Stimulated activated naive B cell treated with anti-CD40 and anti-IgM and Interleukin-4, amounts not matched to agents 10 μg/mL and 1 μg/mL and 100 μg/mL, for 72 hours (primary cell): ENCODE results near the gene STIM2.
A peak's percentile ranks its signal among the peaks of the same experiment; 100 is the strongest.

Source experiments
- ATAC-seq, 2 donors: fragments of 150-1000 bp; cut with Tn5 transposase; replicated peaks; 2 replicates each; pipeline ENCODE4 v1.10.0; 2021; ENCODE audit warnings: moderate library complexity in 1 of 2
- DNase-seq: peaks from one replicate; pipeline ENCODE4 v3.0.0; 2021
- H3K27ac Mint-ChIP-seq: one replicate; pipeline ENCODE4 v1.8.0; 2022; ENCODE audit warnings: mild to moderate bottlenecking, mixed read lengths
- H3K27me3 Mint-ChIP-seq, 2 donors: one replicate each; pipeline ENCODE4 v1.8.0; 2022; ENCODE audit warnings: mixed read lengths in 2 of 2
- H3K36me3 Mint-ChIP-seq, 2 donors: one replicate each; pipeline ENCODE4 v1.8.0; 2022; ENCODE audit warnings: mixed read lengths in 2 of 2, mild to moderate bottlenecking in 1 of 2
- H3K4me1 Mint-ChIP-seq, 2 donors: one replicate each; pipeline ENCODE4 v1.8.0; 2022; ENCODE audit warnings: mixed read lengths in 2 of 2, mild to moderate bottlenecking in 1 of 2
- H3K4me3 Mint-ChIP-seq, 2 donors: one replicate each; pipeline ENCODE4 v1.8.0; 2022; ENCODE audit warnings: mild to moderate bottlenecking in 2 of 2, mixed read lengths in 2 of 2, moderate library complexity in 1 of 2
- H3K9me3 Mint-ChIP-seq, 2 donors: one replicate each; pipeline ENCODE4 v1.8.0; 2022; ENCODE audit warnings: mixed read lengths in 2 of 2, mild to moderate bottlenecking in 1 of 2

STIM2 gene

DNA sequence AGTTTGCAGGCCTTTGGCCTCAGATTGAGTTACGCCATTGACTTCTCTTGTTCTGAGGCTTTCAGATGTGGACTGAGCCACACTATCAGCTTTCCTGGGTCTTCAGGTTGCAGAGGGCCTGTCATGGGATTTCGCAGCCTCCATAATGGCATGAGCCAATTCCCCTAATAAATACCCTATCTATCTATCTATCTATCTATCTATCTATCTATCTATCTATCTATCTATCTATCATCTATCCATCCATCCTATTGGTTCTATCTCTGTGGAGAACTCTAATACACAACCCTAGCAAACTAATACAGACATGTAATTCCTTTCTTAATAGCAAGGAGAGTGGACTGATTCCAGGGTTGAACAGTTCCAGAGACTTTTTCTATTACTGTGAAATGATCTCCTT is 9.5 kb upstream of the STIM2 start:
- Mint-ChIP-seq H3K36me3 (peaks cover 2 to 8% of the 10 kb centered on the region in 2 donors), H3K27ac (no peak overlapping the region), H3K4me1 (peaks cover 1 to 9% of the 10 kb centered on the region in 2 donors), H3K27me3 (no peaks in the 10 kb centered on the region), H3K9me3 (peaks cover 3 to 15% of the 10 kb centered on the region in 2 donors), H3K4me3 (no peak overlapping the region)
- DNase-seq, result no peak
- ATAC-seq, result no peak

DNA sequence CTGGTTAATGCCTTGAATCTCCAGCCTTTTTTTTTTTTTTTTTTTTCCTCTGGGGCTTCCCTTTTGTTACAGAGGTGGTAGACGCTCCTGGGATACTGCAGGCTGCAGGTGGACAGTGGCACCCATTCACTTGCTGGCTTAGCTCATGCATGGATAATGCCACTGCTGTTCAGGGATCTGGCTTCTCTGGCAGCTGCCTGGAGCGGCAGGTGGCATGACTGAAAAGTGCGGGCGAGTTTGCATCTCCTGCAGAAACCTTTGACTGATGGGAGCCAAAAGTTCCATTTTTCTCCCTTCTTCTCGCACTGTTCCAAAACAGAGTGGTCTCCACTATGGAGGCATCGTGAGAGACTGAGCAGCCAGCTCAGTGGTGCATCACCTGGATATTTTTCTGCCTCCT is 5.9 kb upstream of the STIM2 start:
- H3K27me3 Mint-ChIP-seq, result no peaks in the 10 kb centered on the region
- no peak overlapping the region for H3K4me3 Mint-ChIP-seq
- ATAC-seq (no peak), DNase-seq (no peak)
- peaks cover 2 to 3% of the 10 kb centered on the region in 2 donors for H3K36me3 Mint-ChIP-seq
- peaks cover 19 to 30% of the 10 kb centered on the region in 2 donors for H3K4me1 Mint-ChIP-seq
- H3K9me3 Mint-ChIP-seq, result peaks cover 2 to 4% of the 10 kb centered on the region in 2 donors
- no peak overlapping the region for H3K27ac Mint-ChIP-seq

GRCh38 chr4:26856906-26857277 is 3.7 kb upstream of the STIM2 start:
- ATAC-seq, result no peak
- Mint-ChIP-seq H3K9me3 (peaks cover 2 to 4% of the 10 kb centered on the region in 2 donors), H3K36me3 (peaks cover 6 to 7% of the 10 kb centered on the region in 2 donors), H3K27me3 (no peaks in the 10 kb centered on the region), H3K4me1 (peaks cover 26 to 43% of the 10 kb centered on the region in 2 donors), H3K27ac (peak overlapping the region; percentile 87), H3K4me3 (peak overlapping the region; percentile 82 to 95)
- no peak for DNase-seq

- H3K4me1 Mint-ChIP-seq, result peaks cover 27 to 45% of the 10 kb centered on the region in 2 donors
- H3K27ac Mint-ChIP-seq, result peak overlapping the region; percentile 87
- H3K4me3 Mint-ChIP-seq, result peak overlapping the region; percentile 82 to 95
- H3K36me3 Mint-ChIP-seq, result peaks cover 6 to 7% of the 10 kb centered on the region in 2 donors
- H3K27me3 Mint-ChIP-seq, result no peaks in the 10 kb centered on the region
- ATAC-seq (peak; percentile 60 to 65), DNase-seq (peak; percentile 92)
- peaks cover 2 to 4% of the 10 kb centered on the region in 2 donors for H3K9me3 Mint-ChIP-seq
These were observed 3.2 kb upstream of the STIM2 start for GRCh38 chr4:26857278-26858034.

DNA sequence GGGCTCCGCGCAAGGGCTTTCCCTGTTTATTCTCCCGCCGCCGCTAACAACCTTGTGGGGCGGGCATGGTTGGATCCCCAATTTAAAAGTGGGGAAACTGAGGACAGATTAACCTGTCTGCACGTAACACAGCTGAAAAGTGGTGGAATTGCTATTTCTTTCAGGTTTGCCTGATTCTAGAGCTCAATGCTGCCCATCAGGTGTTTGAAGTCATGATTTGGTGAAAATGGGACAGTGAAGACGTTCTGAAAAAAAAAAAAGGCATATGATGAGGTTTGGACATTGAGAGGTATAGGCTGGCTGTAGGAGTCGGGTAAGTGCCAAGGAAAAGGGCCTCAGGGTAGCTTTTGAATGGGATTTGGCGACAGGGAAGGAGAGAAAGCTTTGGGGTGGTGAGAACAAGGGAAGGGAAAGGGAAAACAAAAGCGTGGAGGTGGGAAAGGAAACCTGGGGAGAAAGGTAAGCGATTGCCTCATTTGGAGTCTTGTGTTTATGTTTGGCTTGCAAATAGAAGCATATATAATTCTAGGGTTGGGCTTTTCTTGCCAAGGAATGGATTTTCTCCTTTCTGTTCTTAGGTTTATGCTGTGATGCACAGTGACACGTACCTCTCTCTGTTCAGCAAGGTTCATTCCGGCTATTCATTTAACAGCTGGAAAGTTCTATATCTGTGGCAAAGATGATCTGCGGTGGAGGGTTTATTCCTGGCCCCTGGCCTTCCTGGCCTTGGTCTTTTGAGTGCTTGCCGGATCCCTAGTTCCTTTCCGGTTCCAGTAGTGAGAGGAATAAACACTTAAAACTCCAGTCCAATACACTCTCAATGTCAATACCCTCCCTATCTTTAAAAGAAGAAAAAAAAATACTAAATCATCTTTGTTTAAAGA is 2.4 kb upstream of the STIM2 start:
- Mint-ChIP-seq H3K9me3 (peaks cover 0 to 2% of the 10 kb centered on the region in 2 donors), H3K27ac (peak overlapping the region; percentile 87), H3K36me3 (peaks cover 4% of the 10 kb centered on the region in 2 donors), H3K4me1 (peaks cover 30 to 50% of the 10 kb centered on the region in 2 donors), H3K4me3 (peak overlapping the region; percentile 82 to 95), H3K27me3 (no peaks in the 10 kb centered on the region)
- ATAC-seq, result no peak
- DNase-seq, result no peak

- peaks cover 32 to 55% of the 10 kb centered on the region in 2 donors for H3K4me1 Mint-ChIP-seq
- DNase-seq, result no peak
These were observed 1.7 kb upstream of the STIM2 start for GRCh38 chr4:26858947-26859401.

DNA sequence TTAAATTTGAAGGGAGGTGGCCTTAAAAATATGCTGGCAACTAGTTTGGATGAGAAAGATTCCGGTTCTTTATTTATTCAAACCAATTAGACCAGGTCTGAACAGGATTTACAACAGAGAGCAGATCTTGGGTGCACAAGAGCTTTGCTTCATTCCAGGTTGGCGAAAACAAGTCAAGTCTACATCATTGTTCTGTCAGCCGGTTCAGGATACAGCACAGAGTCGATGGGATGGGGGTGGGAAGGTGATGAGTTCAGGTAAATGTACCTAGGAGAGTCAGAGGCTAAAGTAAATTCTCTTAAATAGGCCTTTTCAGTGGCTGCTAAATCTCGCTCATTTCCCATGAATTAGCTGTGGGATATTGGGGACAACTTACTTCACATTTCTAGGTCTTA is 882 bp upstream of the STIM2 start:
- peak overlapping the region; percentile 96 to 98 for H3K4me3 Mint-ChIP-seq
- peaks cover 4% of the 10 kb centered on the region in 2 donors for H3K36me3 Mint-ChIP-seq
- no peak for DNase-seq
- H3K4me1 Mint-ChIP-seq, result peaks cover 32 to 57% of the 10 kb centered on the region in 2 donors
- no peaks in the 10 kb centered on the region for H3K9me3 Mint-ChIP-seq
- H3K27ac Mint-ChIP-seq, result peak overlapping the region; percentile 94
- no peaks in the 10 kb centered on the region for H3K27me3 Mint-ChIP-seq
- ATAC-seq, result no peak

More at GRCh38 chr4:26858947-26859401, 1.7 kb upstream of the STIM2 start:
- H3K27me3 Mint-ChIP-seq, result no peaks in the 10 kb centered on the region
- H3K36me3 Mint-ChIP-seq, result peaks cover 4% of the 10 kb centered on the region in 2 donors
- ATAC-seq, result no peak
- H3K4me3 Mint-ChIP-seq, result peak overlapping the region; percentile 82 to 95
- no peak overlapping the region for H3K27ac Mint-ChIP-seq
- H3K9me3 Mint-ChIP-seq, result no peaks in the 10 kb centered on the region

DNA sequence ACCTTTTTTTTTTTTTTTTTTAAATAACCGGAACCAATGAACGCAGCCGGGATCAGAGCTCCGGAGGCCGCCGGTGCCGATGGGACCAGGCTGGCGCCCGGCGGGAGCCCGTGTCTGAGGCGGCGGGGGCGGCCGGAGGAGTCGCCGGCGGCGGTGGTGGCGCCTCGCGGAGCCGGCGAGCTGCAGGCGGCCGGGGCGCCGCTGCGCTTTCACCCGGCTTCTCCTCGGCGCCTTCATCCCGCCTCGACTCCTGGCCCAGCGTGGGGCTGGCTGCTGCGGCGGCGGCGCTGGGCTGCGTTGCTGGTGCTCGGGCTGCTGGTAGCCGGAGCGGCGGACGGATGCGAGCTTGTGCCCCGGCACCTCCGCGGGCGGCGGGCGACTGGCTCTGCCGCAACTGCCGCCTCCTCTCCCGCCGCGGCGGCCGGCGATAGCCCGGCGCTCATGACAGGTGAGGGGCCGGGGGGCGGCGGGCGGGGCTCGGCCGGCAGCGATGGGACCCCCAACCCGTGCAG is 337 bp downstream of the STIM2 start:
- H3K9me3 Mint-ChIP-seq, result no peaks in the 10 kb centered on the region
- H3K27ac Mint-ChIP-seq, result peak overlapping the region; percentile 94
- no peaks in the 10 kb centered on the region for H3K27me3 Mint-ChIP-seq
- DNase-seq (peak; percentile 62), ATAC-seq (peak; percentile 26 to 38)
- H3K36me3 Mint-ChIP-seq, result peaks cover 4% of the 10 kb centered on the region in 2 donors
- peaks cover 36 to 63% of the 10 kb centered on the region in 2 donors for H3K4me1 Mint-ChIP-seq
- H3K4me3 Mint-ChIP-seq, result peak overlapping the region; percentile 96 to 98

GRCh38 chr4:26861434-26862186 is 969 bp downstream of the STIM2 start:
- ATAC-seq (peak; percentile 54 to 61), DNase-seq (peak; percentile 79)
- no peaks in the 10 kb centered on the region for H3K27me3 Mint-ChIP-seq
- peak overlapping the region; percentile 92 to 96 for H3K4me3 Mint-ChIP-seq
- peaks cover 4% of the 10 kb centered on the region in 2 donors for H3K36me3 Mint-ChIP-seq
- peak overlapping the region; percentile 99 for H3K27ac Mint-ChIP-seq
- H3K9me3 Mint-ChIP-seq, result no peaks in the 10 kb centered on the region
- H3K4me1 Mint-ChIP-seq, result peaks cover 39 to 63% of the 10 kb centered on the region in 2 donors

- ATAC-seq (no peak), DNase-seq (no peak)
- Mint-ChIP-seq H3K9me3 (no peaks in the 10 kb centered on the region), H3K4me1 (peaks cover 38 to 64% of the 10 kb centered on the region in 2 donors), H3K36me3 (peaks cover 4% of the 10 kb centered on the region in 2 donors), H3K4me3 (peak overlapping the region; percentile 63 to 92), H3K27ac (peak overlapping the region; percentile 62), H3K27me3 (no peaks in the 10 kb centered on the region)
These were observed 1.8 kb downstream of the STIM2 start for GRCh38 chr4:26862381-26862915.

DNA sequence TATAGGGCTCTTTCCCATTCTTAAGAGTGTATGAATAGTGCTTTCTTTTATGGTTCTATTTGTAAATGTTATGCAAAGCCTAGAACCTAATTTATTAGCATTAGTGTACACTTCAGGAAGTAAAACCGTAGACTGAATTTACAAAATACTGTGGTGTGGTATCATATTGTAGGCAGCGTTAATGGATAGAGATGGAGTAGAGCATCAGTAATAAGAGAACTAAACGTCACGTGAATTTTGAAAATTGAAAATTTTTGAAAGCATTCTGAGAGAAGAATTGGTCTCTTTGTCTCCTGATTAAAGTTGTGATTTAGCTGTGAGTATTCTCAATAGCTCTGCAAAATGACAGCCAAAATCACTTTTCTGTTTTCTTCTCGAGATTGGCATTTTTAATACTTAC is 2.9 kb downstream of the STIM2 start:
- DNase-seq (no peak), ATAC-seq (no peak)
- Mint-ChIP-seq H3K27me3 (no peaks in the 10 kb centered on the region), H3K4me3 (peak overlapping the region; percentile 1 to 9), H3K36me3 (peaks cover 4% of the 10 kb centered on the region in 2 donors), H3K4me1 (peaks cover 40 to 68% of the 10 kb centered on the region in 2 donors), H3K27ac (no peak overlapping the region), H3K9me3 (no peaks in the 10 kb centered on the region)

DNA sequence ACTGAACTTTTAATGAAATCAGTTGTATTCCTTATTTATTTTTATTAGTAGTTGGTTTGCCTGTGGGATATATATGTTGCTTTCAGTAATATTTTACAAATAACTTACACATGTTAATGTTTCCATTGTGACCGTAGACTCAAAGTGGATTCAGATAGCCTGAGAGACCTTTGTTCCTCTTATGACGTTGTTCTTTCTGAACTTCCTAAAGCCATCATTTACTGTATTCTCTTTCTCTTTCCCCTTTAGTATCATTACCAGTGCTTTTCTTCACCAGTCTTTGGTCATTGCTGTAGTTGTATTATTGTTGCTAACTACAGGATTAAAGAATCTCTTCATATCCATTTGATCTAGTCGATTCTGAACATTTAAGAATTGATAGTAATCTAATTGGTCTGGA is 4.3 kb downstream of the STIM2 start:
- H3K4me3 Mint-ChIP-seq, result peak overlapping the region in 1 of 2 donors; percentile 46
- ATAC-seq (no peak), DNase-seq (no peak)

GRCh38 chr4:26866203-26866602 is 5.6 kb downstream of the STIM2 start:
- no peaks in the 10 kb centered on the region for H3K9me3 Mint-ChIP-seq
- H3K27ac Mint-ChIP-seq, result no peak overlapping the region
- peaks cover 40 to 68% of the 10 kb centered on the region in 2 donors for H3K4me1 Mint-ChIP-seq
- no peaks in the 10 kb centered on the region for H3K27me3 Mint-ChIP-seq
- H3K4me3 Mint-ChIP-seq, result no peak overlapping the region
- peaks cover 3 to 9% of the 10 kb centered on the region in 2 donors for H3K36me3 Mint-ChIP-seq
- DNase-seq, result no peak
- no peak for ATAC-seq

More for the DNA sequence above, 4.3 kb downstream of the STIM2 start:
- H3K9me3 Mint-ChIP-seq, result no peaks in the 10 kb centered on the region
- peaks cover 4 to 7% of the 10 kb centered on the region in 2 donors for H3K36me3 Mint-ChIP-seq
- H3K4me1 Mint-ChIP-seq, result peaks cover 38 to 64% of the 10 kb centered on the region in 2 donors
- H3K27me3 Mint-ChIP-seq, result no peaks in the 10 kb centered on the region
- peak overlapping the region; percentile 1 for H3K27ac Mint-ChIP-seq
